GM23248 (cell line): Measurements from ENCODE around the gene VASN.

Experiments
- EZH2 ChIP-seq: fragments of 200-600 bp; sonication (generic); IDR thresholded peaks from 2 replicates; pipeline ENCODE4 v1.6.1; 2018; ENCODE audit warnings: antibody characterized with exemption, mild to moderate bottlenecking; ENCODE audit not compliant: insufficient read depth, poor library complexity, severe bottlenecking
- EZH2phosphoT487 ChIP-seq: fragments of 200-600 bp; sonication (generic); IDR thresholded peaks from 2 replicates; pipeline ENCODE4 v1.6.1; 2018; ENCODE audit warnings: antibody characterized with exemption, moderate library complexity, mild to moderate bottlenecking, low read depth; ENCODE audit not compliant: insufficient read depth

GRCh38 chr16:4420505-4421105, 49.0 kb downstream of the VASN start:
- TF ChIP-seq EZH2phosphoT487 (no peak), EZH2 (no peak)
